HG03558 (cell line): Measurements from ENCODE around the gene CDO1.
A peak's percentile ranks its signal among the peaks of the same experiment; 100 is the strongest.

Source experiments
- ATAC-seq: cut with Tn5 transposase; IDR thresholded peaks from one replicate; pipeline ENCODE4 v1.9.1; 2021; ENCODE audit warnings: moderate number of reproducible peaks; ENCODE audit not compliant: unreplicated experiment; ENCODE audit errors: extremely low read depth

The CDO1 gene

GRCh38 chr5:115796656-115797055 lies 19.8 kb downstream of the CDO1 start:
- ATAC-seq: no peak

- ATAC-seq: no peak
Observed at GRCh38 chr5:115795700-115796099, 20.8 kb downstream of the CDO1 start.

- no peak for ATAC-seq
Observed at GRCh38 chr5:115788440-115788839, 28.0 kb downstream of the CDO1 start.

- ATAC-seq: no peak
Observed at GRCh38 chr5:115787426-115787825, 29.0 kb downstream of the CDO1 start.

GRCh38 chr5:115785381-115786065 lies 30.9 kb downstream of the CDO1 start:
- no peak for ATAC-seq

- no peak for ATAC-seq
Observed at GRCh38 chr5:115778417-115778816, 38.0 kb downstream of the CDO1 start.

GRCh38 chr5:115776989-115777388 lies 39.5 kb downstream of the CDO1 start:
- ATAC-seq: no peak

GRCh38 chr5:115775999-115776398 lies 40.5 kb downstream of the CDO1 start:
- no peak for ATAC-seq

GRCh38 chr5:115774684-115775083 lies 41.8 kb downstream of the CDO1 start:
- ATAC-seq: no peak

GRCh38 chr5:115772731-115773475 lies 43.6 kb downstream of the CDO1 start:
- ATAC-seq: no peak

GRCh38 chr5:115770466-115770865 lies 46.0 kb downstream of the CDO1 start:
- no peak for ATAC-seq

GRCh38 chr5:115767424-115767823 lies 49.0 kb downstream of the CDO1 start:
- no peak for ATAC-seq

GRCh38 chr5:115766608-115767007 lies 49.9 kb downstream of the CDO1 start:
- ATAC-seq: no peak

- peak; percentile 52 for ATAC-seq
Observed at GRCh38 chr5:115758356-115758755, 58.1 kb downstream of the CDO1 start.

- ATAC-seq: no peak
Observed at GRCh38 chr5:115755675-115756074, 60.8 kb downstream of the CDO1 start.
